ENCODE data around the gene ALOXE3. TPM values are rescaled to one million over a fixed set of nuclear protein-coding genes. Genes with fewer than 3 reads are reported as not detected.
A peak's percentile ranks its signal among the peaks of the same experiment; 100 is the strongest.

The ALOXE3 gene
- polyA plus RNA-seq, 2 of the 4 experiments (the other 2 are of a cell fraction): 0.35 to 0.40 TPM

DNA sequence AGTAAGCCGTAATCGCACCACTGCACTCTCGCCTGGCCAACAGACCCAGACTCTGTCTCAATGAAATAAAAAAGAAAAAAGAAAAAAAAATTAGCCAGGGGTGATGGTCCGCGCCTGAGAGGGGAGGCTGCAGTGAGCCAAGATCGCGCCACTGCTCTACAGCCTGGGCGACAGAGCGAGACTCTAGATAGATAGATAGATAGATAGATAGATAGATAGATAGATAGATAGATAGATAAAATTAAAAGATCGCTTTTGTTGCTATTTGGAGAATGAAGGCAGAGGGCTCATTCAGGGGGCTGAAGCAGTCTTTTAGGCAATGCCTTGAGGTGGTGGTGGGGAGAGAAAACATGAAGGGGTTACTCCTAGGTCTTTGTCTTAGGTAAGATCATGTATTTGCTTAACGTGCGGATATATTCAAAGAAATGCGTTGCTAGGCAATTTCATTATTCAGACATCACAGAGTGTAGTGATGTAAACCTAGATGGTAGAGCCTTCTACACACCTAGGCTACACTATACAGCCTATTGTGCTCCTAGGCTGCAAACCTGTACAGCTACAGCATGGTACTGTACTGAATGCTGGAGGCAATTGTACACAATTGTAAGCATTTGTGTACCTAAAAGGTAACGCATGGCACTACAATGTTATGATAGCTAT, 9.9 kb upstream of the ALOXE3 start (continued):
- TF ChIP-seq ZSCAN20 (CRISPR knock-in tag; IDR thresholded peaks at IDR 0.05) (no peak), ESRRA (IDR thresholded peaks at IDR 0.05; ENCODE audit: borderline replicate concordance, low read length) (no peak), HOXB5 (CRISPR knock-in tag; IDR thresholded peaks at IDR 0.05) (no peak), BCL3 (IDR thresholded peaks at IDR 0.05) (no peak), FOSL2 (IDR thresholded peaks at IDR 0.05) (no peak), FOSL2 (CRISPR knock-in tag; IDR thresholded peaks at IDR 0.05) (no peak), CEBPB (IDR thresholded peaks at IDR 0.05) (no peak), MAX (IDR thresholded peaks at IDR 0.05) (no peak), HOXB13 (CRISPR knock-in tag; IDR thresholded peaks at IDR 0.05; ENCODE audit: low read depth) (no peak), EP300 (IDR thresholded peaks at IDR 0.05) (no peak), TP53 (CRISPR knock-in tag; IDR thresholded peaks at IDR 0.05) (no peak)

GRCh38 chr17:8126491-8127066, 8.3 kb upstream of the ALOXE3 start:
- ChIA-PET CTCF (interaction anchor here (0.6 to 26.5 kb wide), 9 partner anchors 7 to 205 kb away, joined by 3 to 601 read pairs (median 5); partner anchors contain the start of genes PER1 and VAMP2), POLR2A (interaction anchor here (0.7 to 2.1 kb wide), 9 partner anchors 11 to 237 kb away, joined by 3 to 14 read pairs (median 8); partner anchors contain the start of gene BORCS6)
- no peaks in the 10 kb centered on the region for H3K9me3 ChIP-seq
- no peak for FAIRE-seq
- peaks cover 19% of the 10 kb centered on the region for H3K4me1 ChIP-seq
- peak overlapping the region; percentile 56 for H3K4me3 ChIP-seq
- peak; percentile 36 to 50 for ATAC-seq
- H3K27ac ChIP-seq: peak overlapping the region; percentile 73 to 86
- H3K4me2 ChIP-seq: peak overlapping the region; percentile 95
- under 1% methylated on average over 12 of the region's 45 CpGs for WGBS (ENCODE audit: missing lambda C conversion rate)
- peak; percentile 65 to 80 for DNase-seq (ENCODE audit: low read depth in 1 of 2, low spot score in 1 of 2)
- TF ChIP-seq PHF8 (IDR thresholded peaks at IDR 0.05; ENCODE audit: borderline replicate concordance, low read depth): peak; percentile 61; the same call in 1 of the 2 replicates
- TF ChIP-seq ZFP36 (IDR thresholded peaks at IDR 0.05; ENCODE audit: borderline replicate concordance, partially characterized antibody): no peak
- no peak for TF ChIP-seq HOXB5 (CRISPR knock-in tag; IDR thresholded peaks at IDR 0.05)
- no peak; the same call in 1 of the 2 replicates for TF ChIP-seq KDM1A (IDR thresholded peaks at IDR 0.05; ENCODE audit: low read depth)
- TF ChIP-seq MYC (IDR thresholded peaks at IDR 0.05; ENCODE audit: borderline replicate concordance, low read length): no peak
- peak; percentile 32; the same call in 1 of the 2 replicates for TF ChIP-seq REST (IDR thresholded peaks at IDR 0.05)
- no peak for TF ChIP-seq MAZ (IDR thresholded peaks at IDR 0.05; ENCODE audit: borderline replicate concordance, low read depth, low read length)
- TF ChIP-seq CHD2 (IDR thresholded peaks at IDR 0.05; ENCODE audit: low read length, partially characterized antibody): no peak
- TF ChIP-seq HES2 (IDR thresholded peaks at IDR 0.05): no peak
- TF ChIP-seq, protein P1, sequence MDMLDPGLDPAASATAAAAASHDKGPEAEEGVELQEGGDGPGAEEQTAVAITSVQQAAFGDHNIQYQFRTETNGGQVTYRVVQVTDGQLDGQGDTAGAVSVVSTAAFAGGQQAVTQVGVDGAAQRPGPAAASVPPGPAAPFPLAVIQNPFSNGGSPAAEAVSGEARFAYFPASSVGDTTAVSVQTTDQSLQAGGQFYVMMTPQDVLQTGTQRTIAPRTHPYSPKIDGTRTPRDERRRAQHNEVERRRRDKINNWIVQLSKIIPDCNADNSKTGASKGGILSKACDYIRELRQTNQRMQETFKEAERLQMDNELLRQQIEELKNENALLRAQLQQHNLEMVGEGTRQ (IDR thresholded peaks at IDR 0.05): no peak
- no peak for TF ChIP-seq TP53 (CRISPR knock-in tag; IDR thresholded peaks at IDR 0.05)
- no peak for TF ChIP-seq CBX8 (IDR thresholded peaks at IDR 0.05)
- TF ChIP-seq KDM5A (IDR thresholded peaks at IDR 0.05): no peak
- TF ChIP-seq JUN (IDR thresholded peaks at IDR 0.05): peak in 1 of 2 experiments; percentile 30; a peak in 1 of 5 replicates
- TF ChIP-seq TFCP2L1 (CRISPR knock-in tag; IDR thresholded peaks at IDR 0.05): 0 out of 2 replicates have a peak, but pooled peaks have one; percentile 48
- TF ChIP-seq MAX (IDR thresholded peaks at IDR 0.05): 0 out of 2 replicates have a peak, but pooled peaks have one; percentile 12
- peak; percentile 44 for TF ChIP-seq POLR2A (IDR thresholded peaks at IDR 0.05; ENCODE audit: low read length)
- 0 out of 2 replicates have a peak, but pooled peaks have one; percentile 38 for TF ChIP-seq HMGXB4 (CRISPR knock-in tag; IDR thresholded peaks at IDR 0.05; ENCODE audit: borderline replicate concordance)
- TF ChIP-seq ZC3H11A (IDR thresholded peaks at IDR 0.05): no peak
- TF ChIP-seq CEBPB (IDR thresholded peaks at IDR 0.05): no peak
- TF ChIP-seq HOXB13 (CRISPR knock-in tag; IDR thresholded peaks at IDR 0.05; ENCODE audit: low read depth): no peak
- TF ChIP-seq, protein P2, sequence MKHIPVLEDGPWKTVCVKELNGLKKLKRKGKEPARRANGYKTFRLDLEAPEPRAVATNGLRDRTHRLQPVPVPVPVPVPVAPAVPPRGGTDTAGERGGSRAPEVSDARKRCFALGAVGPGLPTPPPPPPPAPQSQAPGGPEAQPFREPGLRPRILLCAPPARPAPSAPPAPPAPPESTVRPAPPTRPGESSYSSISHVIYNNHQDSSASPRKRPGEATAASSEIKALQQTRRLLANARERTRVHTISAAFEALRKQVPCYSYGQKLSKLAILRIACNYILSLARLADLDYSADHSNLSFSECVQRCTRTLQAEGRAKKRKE (CRISPR knock-in tag; IDR thresholded peaks at IDR 0.05; ENCODE audit: low read depth): no peak

All from A549 (cell line).